ENCODE results near the gene SMG9.
A peak's percentile ranks its signal among the peaks of the same experiment; 100 is the strongest.

Gene SMG9

GRCh38 chr19:43751466-43752220, 3.1 kb downstream of the SMG9 start:
- no peak for DNase-seq

GRCh38 chr19:43749898-43750297, 4.9 kb downstream of the SMG9 start:
- no peak for DNase-seq

- DNase-seq, result no peak
Measured at GRCh38 chr19:43749152-43749551, 5.6 kb downstream of the SMG9 start.

GRCh38 chr19:43748685-43749084, 6.1 kb downstream of the SMG9 start:
- DNase-seq, result no peak

GRCh38 chr19:43748205-43748594, 6.6 kb downstream of the SMG9 start:
- no peak for DNase-seq

- peak in 1 of 2 donors; percentile 39 for DNase-seq
Measured at GRCh38 chr19:43747557-43748204, 7.1 kb downstream of the SMG9 start.

GRCh38 chr19:43743059-43743458, 11.7 kb downstream of the SMG9 start:
- no peak for DNase-seq

- DNase-seq, result no peak
Measured at GRCh38 chr19:43741075-43741825, 13.5 kb downstream of the SMG9 start.

- no peak for DNase-seq
Measured at GRCh38 chr19:43739439-43740235, 15.1 kb downstream of the SMG9 start.

- no peak for DNase-seq
Measured at GRCh38 chr19:43738780-43739211, 16.0 kb downstream of the SMG9 start.

- no peak for DNase-seq
Measured at GRCh38 chr19:43735957-43736356, 18.8 kb downstream of the SMG9 start.

GRCh38 chr19:43735013-43735412, 19.7 kb downstream of the SMG9 start:
- no peak for DNase-seq

- no peak for DNase-seq
Measured at GRCh38 chr19:43731846-43732245, 22.9 kb downstream of the SMG9 start.

GRCh38 chr19:43731346-43731745, 23.4 kb downstream of the SMG9 start:
- DNase-seq, result no peak

GRCh38 chr19:43729919-43730318, 24.8 kb downstream of the SMG9 start:
- no peak for DNase-seq

GRCh38 chr19:43727593-43727853, 27.2 kb downstream of the SMG9 start:
- DNase-seq, result no peak

GRCh38 chr19:43726736-43727592, 27.8 kb downstream of the SMG9 start:
- no peak for DNase-seq

GRCh38 chr19:43725468-43725867, 29.3 kb downstream of the SMG9 start:
- DNase-seq, result peak in 1 of 2 donors; percentile 15

GRCh38 chr19:43724896-43725295, 29.9 kb downstream of the SMG9 start:
- DNase-seq, result no peak

GRCh38 chr19:43723588-43723987, 31.2 kb downstream of the SMG9 start:
- no peak for DNase-seq

GRCh38 chr19:43721469-43722048, 33.2 kb downstream of the SMG9 start:
- no peak for DNase-seq

- DNase-seq, result no peak
Measured at GRCh38 chr19:43720936-43721335, 33.8 kb downstream of the SMG9 start.

Data from CD4-positive, alpha-beta T cell treated with Interleukin-1 beta for 1 hour (primary cell).